Measurements from ENCODE around the gene BCL7B.

Gene BCL7B

GRCh38 chr7:73487486-73487885 is 70.0 kb downstream of the BCL7B start:
- Histone ChIP-seq H3K4me1 (ENCODE audit: insufficient read depth, low read length) (peaks cover 8% of the 10 kb centered on the region), H3K9ac (ENCODE audit: low read depth, low read length) (no peak overlapping the region), H3K36me3 (ENCODE audit: insufficient read depth, low read length) (peaks cover 94% of the 10 kb centered on the region), H3K4me3 (ENCODE audit: low read length) (no peak overlapping the region), H3K27me3 (ENCODE audit: insufficient read depth, low read length) (no peaks in the 10 kb centered on the region), H3K27ac (ENCODE audit: low read depth, low read length) (no peak overlapping the region), H3K9me3 (ENCODE audit: insufficient read depth, low read depth, low read length) (no peaks in the 10 kb centered on the region)
- WGBS = 100% methylated on average over 1 of the region's 1 CpG

All from HUES64 (cell line).